HG03108 (cell line): ENCODE measurements around the gene IRS2.
"Not testable (repeated sequence)": the region's sequence is repeated elsewhere in the genome, so short reads cannot be mapped to it uniquely, and the experiment has no call there.

Experiments
- ATAC-seq: cut with Tn5 transposase; IDR thresholded peaks from one replicate; pipeline ENCODE4 v1.9.1; 2021; ENCODE audit warnings: moderate library complexity; ENCODE audit not compliant: unreplicated experiment

Gene IRS2

GRCh38 chr13:109786457-109787134 is at the start of gene IRS2:
IRS2 (minus strand) TSS chr13:109786583; CDS start chr13:109786053, 530 bp downstream.
- peak; percentile 94 for ATAC-seq

GRCh38 chr13:109834973-109835720 is 48.8 kb upstream of the IRS2 start:
- no peak for ATAC-seq

- ATAC-seq: no peak
These were observed 47.6 kb upstream of the IRS2 start for GRCh38 chr13:109833940-109834339.

- ATAC-seq: no peak
These were observed 46.7 kb upstream of the IRS2 start for GRCh38 chr13:109833071-109833470.

- ATAC-seq: not testable (repeated sequence)
These were observed 42.4 kb upstream of the IRS2 start for GRCh38 chr13:109828591-109829316.

GRCh38 chr13:109823201-109823600 is 36.8 kb upstream of the IRS2 start:
- ATAC-seq: not testable (repeated sequence)

GRCh38 chr13:109821103-109821502 is 34.7 kb upstream of the IRS2 start:
- no peak for ATAC-seq

- ATAC-seq: no peak
These were observed 33.5 kb upstream of the IRS2 start for GRCh38 chr13:109819874-109820273.

- ATAC-seq: no peak
These were observed 32.5 kb upstream of the IRS2 start for GRCh38 chr13:109818886-109819285.

GRCh38 chr13:109817591-109818535 is 31.5 kb upstream of the IRS2 start:
- no peak for ATAC-seq

GRCh38 chr13:109816808-109817203 is 30.4 kb upstream of the IRS2 start:
- no peak for ATAC-seq

GRCh38 chr13:109816112-109816807 is 29.9 kb upstream of the IRS2 start:
- no peak for ATAC-seq

- ATAC-seq: no peak
These were observed 29.3 kb upstream of the IRS2 start for GRCh38 chr13:109815651-109816050.

GRCh38 chr13:109813663-109814062 is 27.3 kb upstream of the IRS2 start:
- no peak for ATAC-seq

- ATAC-seq: no peak
These were observed 26.0 kb upstream of the IRS2 start for GRCh38 chr13:109812382-109812781.

GRCh38 chr13:109810761-109811510 is 24.6 kb upstream of the IRS2 start:
- no peak for ATAC-seq

- ATAC-seq: no peak
These were observed 23.0 kb upstream of the IRS2 start for GRCh38 chr13:109809216-109809932.

- ATAC-seq: no peak
These were observed 21.0 kb upstream of the IRS2 start for GRCh38 chr13:109807345-109807744.

- no peak for ATAC-seq
These were observed 18.3 kb upstream of the IRS2 start for GRCh38 chr13:109804654-109805053.
